Kidney (tissue), 14 donors: Measurements from ENCODE around the gene CNPPD1. TPM values are rescaled to one million over a fixed set of nuclear protein-coding genes. Genes with fewer than 3 reads are reported as not detected.

Experiments
- DNase-seq, 5 donors: peaks; one replicate each; pipeline ENCODE4 v3.0.0-alpha.2; 2013 to 2020
- FAIRE-seq: peaks from 2 replicates; lab custom pipeline; 2012; peaks lifted over from hg19 to GRCh38; lab: Jason Lieb, UNC
- H3K27ac ChIP-seq, 2 donors: one replicate each; pipeline ENCODE4 v1.7.0; 2013; ENCODE audit warnings: low read depth in 2 of 2, low read length in 2 of 2, inconsistent platforms in 1 of 2
- H3K27me3 ChIP-seq: one replicate; pipeline ENCODE4 v1.7.1; 2013; ENCODE audit warnings: low read length, inconsistent platforms; ENCODE audit not compliant: control insufficient read depth, insufficient read depth
- H3K36me3 ChIP-seq, 3 donors: one replicate each; pipeline versions ENCODE4 v1.7.0 to v1.7.1; 2013; ENCODE audit warnings: low read length in 3 of 3, control low read depth in 1 of 3, inconsistent platforms in 1 of 3; ENCODE audit not compliant: insufficient read depth in 3 of 3, control insufficient read depth in 2 of 3
- H3K4me1 ChIP-seq, 3 donors: one replicate each; pipeline versions ENCODE4 v1.7.0 to v1.7.1; 2013; ENCODE audit warnings: low read length in 3 of 3, inconsistent platforms in 1 of 3, low read depth in 1 of 3; ENCODE audit not compliant: control insufficient read depth in 2 of 3, insufficient read depth in 2 of 3
- H3K4me3 ChIP-seq, 3 donors: one replicate each; pipeline versions ENCODE4 v1.7.0 to v1.8.1; 2013; ENCODE audit warnings: low read length in 3 of 3, control low read depth in 1 of 3, inconsistent platforms in 1 of 3
- H3K9ac ChIP-seq, 3 donors: one replicate each; pipeline versions ENCODE4 v1.7.0 to v1.7.1; 2013; ENCODE audit warnings: low read length in 3 of 3, control low read depth in 1 of 3, inconsistent platforms in 1 of 3
- H3K9me3 ChIP-seq, 3 donors: one replicate each; pipeline versions ENCODE4 v1.7.0 to v1.7.1; 2013; ENCODE audit warnings: low read length in 3 of 3, control low read depth in 1 of 3, inconsistent platforms in 1 of 3; ENCODE audit not compliant: control insufficient read depth in 2 of 3, insufficient read depth in 1 of 3
- intact Hi-C: fragments of 100-400 bp; cut with DNase I; formaldehyde crosslinking; loops from one replicate; pipeline ENCODE4 v1.11.1; 2022
- polyA plus RNA-seq: library from polyadenylated mRNA; stranded (reverse); fragments of 350-450 nt; fragmentation: Illumina TruSeq; extraction: RNeasy Lipid Tissue Mini Kit (QIAGEN cat#74804); gene quantifications from one replicate; pipeline ENCODE4 v1.2.3, GENCODE V29; 2014; ENCODE audit warnings: low read depth, low replicate concordance; ENCODE audit not compliant: insufficient read depth
- total RNA-seq: library from RNA; stranded (reverse); fragmentation: NEBNext Ultra II Directional; extraction: Animal tissue kit (Norgen Biotek cat#: 25700); gene quantifications from one replicate; pipeline ENCODE4 v1.2.1, GENCODE V29; 2021
- TF ChIP-seq, protein P1 (sequence below): IDR thresholded peaks from 3 replicates; pipeline ENCODE4 v1.5.1; 2012; ENCODE audit warnings: mild to moderate bottlenecking, moderate library complexity, borderline replicate concordance; ENCODE audit not compliant: insufficient read depth; ENCODE audit errors: extremely low read depth
- donor health status: control.
- donor health status: control.
- donor health status: control.
- donor health status: control.
- donor health status: control.
- donor health status: DM: yes; HTN: yes; CAD: no.
- donor health status: Normal renal cell carcinoma (clear cell type).

CNPPD1 gene
- total and polyA plus RNA-seq, 2 donors from 2014 or later, result 97.5 to 131 TPM

DNA sequence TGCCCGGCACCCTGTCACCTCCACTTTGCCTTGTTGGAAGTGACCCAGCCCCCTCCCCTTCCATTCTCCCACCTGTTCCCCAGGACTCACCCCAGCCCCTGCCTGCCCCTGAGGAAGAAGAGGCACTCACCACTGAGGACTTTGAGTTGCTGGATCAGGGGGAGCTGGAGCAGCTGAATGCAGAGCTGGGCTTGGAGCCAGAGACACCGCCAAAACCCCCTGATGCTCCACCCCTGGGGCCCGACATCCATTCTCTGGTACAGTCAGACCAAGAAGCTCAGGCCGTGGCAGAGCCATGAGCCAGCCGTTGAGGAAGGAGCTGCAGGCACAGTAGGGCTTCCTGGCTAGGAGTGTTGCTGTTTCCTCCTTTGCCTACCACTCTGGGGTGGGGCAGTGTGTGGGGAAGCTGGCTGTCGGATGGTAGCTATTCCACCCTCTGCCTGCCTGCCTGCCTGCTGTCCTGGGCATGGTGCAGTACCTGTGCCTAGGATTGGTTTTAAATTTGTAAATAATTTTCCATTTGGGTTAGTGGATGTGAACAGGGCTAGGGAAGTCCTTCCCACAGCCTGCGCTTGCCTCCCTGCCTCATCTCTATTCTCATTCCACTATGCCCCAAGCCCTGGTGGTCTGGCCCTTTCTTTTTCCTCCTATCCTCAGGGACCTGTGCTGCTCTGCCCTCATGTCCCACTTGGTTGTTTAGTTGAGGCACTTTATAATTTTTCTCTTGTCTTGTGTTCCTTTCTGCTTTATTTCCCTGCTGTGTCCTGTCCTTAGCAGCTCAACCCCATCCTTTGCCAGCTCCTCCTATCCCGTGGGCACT is 5.8 kb upstream of the CNPPD1 start:
- intact Hi-C loops, result no loop called here
- Histone ChIP-seq H3K9me3 (no peaks in the 10 kb centered on the region), H3K4me1 (peaks cover 0 to 14% (median 13%) of the 10 kb centered on the region in 3 donors), H3K9ac (no peak overlapping the region), H3K27ac (no peak overlapping the region), H3K4me3 (no peak overlapping the region), H3K36me3 (peaks cover 10 to 44% (median 39%) of the 10 kb centered on the region in 3 donors), H3K27me3 (no peaks in the 10 kb centered on the region)
- DNase-seq (no peak), FAIRE-seq (no peak)
- TF ChIP-seq, protein P1, sequence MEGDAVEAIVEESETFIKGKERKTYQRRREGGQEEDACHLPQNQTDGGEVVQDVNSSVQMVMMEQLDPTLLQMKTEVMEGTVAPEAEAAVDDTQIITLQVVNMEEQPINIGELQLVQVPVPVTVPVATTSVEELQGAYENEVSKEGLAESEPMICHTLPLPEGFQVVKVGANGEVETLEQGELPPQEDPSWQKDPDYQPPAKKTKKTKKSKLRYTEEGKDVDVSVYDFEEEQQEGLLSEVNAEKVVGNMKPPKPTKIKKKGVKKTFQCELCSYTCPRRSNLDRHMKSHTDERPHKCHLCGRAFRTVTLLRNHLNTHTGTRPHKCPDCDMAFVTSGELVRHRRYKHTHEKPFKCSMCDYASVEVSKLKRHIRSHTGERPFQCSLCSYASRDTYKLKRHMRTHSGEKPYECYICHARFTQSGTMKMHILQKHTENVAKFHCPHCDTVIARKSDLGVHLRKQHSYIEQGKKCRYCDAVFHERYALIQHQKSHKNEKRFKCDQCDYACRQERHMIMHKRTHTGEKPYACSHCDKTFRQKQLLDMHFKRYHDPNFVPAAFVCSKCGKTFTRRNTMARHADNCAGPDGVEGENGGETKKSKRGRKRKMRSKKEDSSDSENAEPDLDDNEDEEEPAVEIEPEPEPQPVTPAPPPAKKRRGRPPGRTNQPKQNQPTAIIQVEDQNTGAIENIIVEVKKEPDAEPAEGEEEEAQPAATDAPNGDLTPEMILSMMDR, result no peak

DNA sequence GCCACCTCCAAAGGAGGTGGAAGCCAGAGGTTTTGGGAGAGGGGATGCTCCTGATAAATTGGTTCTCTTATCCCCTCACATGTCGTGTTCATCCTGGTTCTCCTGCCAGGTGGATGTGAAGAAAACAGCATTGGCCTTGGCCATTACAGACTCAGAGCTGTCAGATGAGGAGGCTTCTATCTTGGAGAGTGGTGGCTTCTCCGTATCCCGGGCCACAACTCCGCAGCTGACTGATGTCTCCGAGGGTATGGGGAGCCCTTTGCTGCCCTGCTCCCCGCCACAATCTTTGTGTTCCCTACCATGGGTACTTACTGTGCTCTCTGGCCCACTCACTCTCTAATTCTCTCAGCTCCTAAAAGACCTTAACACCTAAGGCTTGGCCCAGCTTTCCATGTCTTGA is 4.8 kb upstream of the CNPPD1 start:
- no peak for DNase-seq
- Histone ChIP-seq H3K27me3 (no peaks in the 10 kb centered on the region), H3K36me3 (peaks cover 10 to 44% (median 39%) of the 10 kb centered on the region in 3 donors), H3K4me3 (no peak overlapping the region), H3K27ac (no peak overlapping the region), H3K4me1 (peaks cover 0 to 14% (median 13%) of the 10 kb centered on the region in 3 donors), H3K9ac (no peak overlapping the region), H3K9me3 (no peaks in the 10 kb centered on the region)
- FAIRE-seq, result no peak
- TF ChIP-seq, protein P1, result no peak
- intact Hi-C loops, result no loop called here

DNA sequence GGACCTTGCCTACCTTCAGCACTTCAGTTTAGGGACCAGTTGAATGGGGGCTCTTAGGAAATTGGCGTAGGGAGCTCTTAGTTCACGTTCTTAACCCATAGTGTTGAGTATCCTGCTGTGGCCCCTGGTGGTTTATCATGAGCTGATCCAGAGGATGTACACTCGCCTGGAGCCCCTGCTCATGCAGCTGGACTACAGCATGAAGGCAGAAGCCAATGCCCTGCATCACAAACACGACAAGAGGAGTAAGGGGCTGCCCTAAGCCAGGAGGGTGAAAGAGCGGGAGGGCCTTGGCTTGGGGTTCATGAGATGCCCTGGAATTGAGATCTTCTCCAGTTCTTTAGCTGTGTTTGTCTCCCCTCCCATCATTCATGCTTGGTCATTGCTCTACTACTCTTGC is 4.2 kb upstream of the CNPPD1 start:
- Histone ChIP-seq H3K9ac (no peak overlapping the region), H3K27ac (no peak overlapping the region), H3K27me3 (no peaks in the 10 kb centered on the region), H3K4me1 (peaks cover under 1 to 16% (median 14%) of the 10 kb centered on the region in 3 donors), H3K4me3 (no peak overlapping the region), H3K9me3 (no peaks in the 10 kb centered on the region), H3K36me3 (peaks cover 10 to 44% (median 39%) of the 10 kb centered on the region in 3 donors)
- TF ChIP-seq, protein P1, result no peak
- intact Hi-C loops, result no loop called here
- no peak for DNase-seq
- FAIRE-seq, result no peak
